EH (cell line): ENCODE data around the gene LLCFC1.

Experiments used
- DNase-seq: peaks from one replicate; pipeline ENCODE4 v3.0.0-alpha.2; 2015; ENCODE audit warnings: low read depth

Gene LLCFC1

GRCh38 chr7:142939226-142939910 lies at the start of gene LLCFC1:
Gene LLCFC1 (plus strand): TSS chr7:142939484. CDS start chr7:142939622, 138 bp downstream.
- no peak for DNase-seq

- DNase-seq, result no peak
These were observed 49.5 kb upstream of the LLCFC1 start for GRCh38 chr7:142889816-142890215.

DNA sequence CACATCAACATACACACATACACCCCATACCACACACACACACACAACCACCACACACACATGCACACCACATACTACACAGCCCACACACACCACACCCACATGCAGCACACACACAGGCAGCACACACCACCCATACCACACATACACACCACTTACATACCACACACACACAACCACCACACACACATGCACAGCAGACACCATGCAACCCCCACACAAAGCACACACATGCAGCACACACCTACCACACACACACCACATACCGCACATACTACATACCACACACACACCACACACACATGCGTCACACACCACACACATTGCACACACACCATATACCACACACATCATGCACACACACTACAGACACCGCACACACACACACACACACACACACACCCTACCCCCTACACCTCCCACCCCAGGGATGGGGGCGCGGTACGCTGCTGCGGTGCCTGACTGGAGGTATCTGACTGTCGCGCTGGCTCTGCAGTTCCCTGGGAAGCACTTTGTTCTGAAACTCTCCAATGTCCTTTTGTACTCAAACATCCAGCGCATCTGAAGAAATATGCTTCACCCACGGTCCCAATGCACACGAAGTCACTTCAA lies 48.3 kb upstream of the LLCFC1 start:
- no peak for DNase-seq

DNA sequence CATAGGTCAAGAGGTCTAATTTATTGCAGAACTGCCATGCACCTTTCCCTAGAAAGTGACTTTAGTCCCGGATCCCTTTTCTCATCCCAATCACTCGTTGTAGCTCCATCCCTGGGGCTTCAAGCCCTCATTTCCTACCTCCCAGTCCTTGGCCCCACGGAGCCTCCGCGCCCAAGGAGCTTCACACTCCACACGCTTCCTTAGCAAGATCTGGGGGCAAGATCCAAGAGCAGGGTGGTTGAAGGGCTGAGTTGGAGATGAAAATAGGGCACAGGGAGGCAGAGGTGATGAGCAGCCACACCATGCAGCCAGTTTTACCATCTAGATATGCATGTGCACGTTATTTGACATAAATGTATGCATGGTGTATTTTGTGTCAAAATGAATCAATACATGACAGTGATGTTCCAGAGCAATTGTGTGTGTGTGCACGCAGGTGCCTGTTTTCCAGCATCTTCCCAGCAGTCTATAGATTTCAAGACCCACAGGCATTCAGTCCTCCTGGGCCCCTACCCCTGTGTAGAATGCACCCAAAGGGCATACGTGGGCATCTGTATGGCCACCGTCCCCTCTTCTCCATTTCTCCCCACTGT lies 47.7 kb upstream of the LLCFC1 start:
- no peak for DNase-seq

- no peak for DNase-seq
These were observed 46.3 kb upstream of the LLCFC1 start for GRCh38 chr7:142892951-142893350.

GRCh38 chr7:142894112-142894984 lies 44.9 kb upstream of the LLCFC1 start:
- no peak for DNase-seq

DNA sequence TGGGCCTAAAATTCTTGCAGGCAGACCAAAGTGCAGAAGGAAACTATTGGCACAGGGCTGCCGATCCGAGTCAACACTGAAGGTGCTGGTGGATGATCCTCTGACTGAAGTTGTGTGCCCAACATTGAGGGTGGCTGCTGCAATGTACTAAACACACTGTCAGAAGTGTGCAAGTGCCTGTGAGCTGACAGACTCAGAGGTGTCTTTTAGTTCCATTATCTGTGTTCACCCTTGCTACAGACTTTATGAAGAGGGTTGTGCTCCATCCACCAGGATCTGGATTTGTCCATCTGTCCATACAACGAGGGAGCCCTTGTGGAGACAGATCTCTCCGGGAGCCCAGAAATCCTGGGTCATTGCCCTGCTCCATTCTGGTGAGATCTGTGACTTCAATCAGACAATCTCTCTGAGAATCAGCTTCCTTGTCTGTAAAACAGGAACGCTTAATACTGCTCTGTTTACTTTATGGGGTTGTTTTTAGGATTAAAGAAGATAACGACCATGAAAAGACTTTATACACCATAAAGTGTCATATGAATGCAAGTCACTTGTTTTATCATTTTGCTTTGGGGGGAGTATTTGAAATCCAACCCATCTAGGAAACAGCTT lies 44.2 kb upstream of the LLCFC1 start:
- DNase-seq, result no peak

DNA sequence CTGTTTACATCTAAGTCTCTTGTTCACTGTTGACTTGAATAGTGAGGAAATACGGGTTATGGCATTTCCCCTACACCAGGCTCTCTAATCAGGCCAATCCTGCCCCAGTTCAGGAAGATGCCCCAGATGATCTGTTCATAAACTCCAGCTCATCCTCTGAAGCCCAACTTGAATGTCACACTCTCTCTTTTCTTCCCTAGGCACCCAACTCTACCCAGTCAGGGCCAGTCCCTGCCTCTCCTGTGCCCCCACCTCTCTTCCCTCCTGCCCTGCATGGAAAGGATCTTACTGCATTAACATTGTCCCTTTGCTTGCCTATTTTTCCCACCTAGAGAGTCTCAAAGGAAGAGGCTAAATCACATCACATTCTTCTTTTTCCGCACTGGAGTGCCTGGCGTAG lies 43.1 kb upstream of the LLCFC1 start:
- DNase-seq, result no peak

GRCh38 chr7:142896741-142897379 lies 42.4 kb upstream of the LLCFC1 start:
- DNase-seq, result no peak

- DNase-seq, result no peak
These were observed 41.6 kb upstream of the LLCFC1 start for GRCh38 chr7:142897691-142898090.

GRCh38 chr7:142898377-142899170 lies 40.7 kb upstream of the LLCFC1 start:
- DNase-seq, result no peak

GRCh38 chr7:142899661-142900060 lies 39.6 kb upstream of the LLCFC1 start:
- no peak for DNase-seq

DNA sequence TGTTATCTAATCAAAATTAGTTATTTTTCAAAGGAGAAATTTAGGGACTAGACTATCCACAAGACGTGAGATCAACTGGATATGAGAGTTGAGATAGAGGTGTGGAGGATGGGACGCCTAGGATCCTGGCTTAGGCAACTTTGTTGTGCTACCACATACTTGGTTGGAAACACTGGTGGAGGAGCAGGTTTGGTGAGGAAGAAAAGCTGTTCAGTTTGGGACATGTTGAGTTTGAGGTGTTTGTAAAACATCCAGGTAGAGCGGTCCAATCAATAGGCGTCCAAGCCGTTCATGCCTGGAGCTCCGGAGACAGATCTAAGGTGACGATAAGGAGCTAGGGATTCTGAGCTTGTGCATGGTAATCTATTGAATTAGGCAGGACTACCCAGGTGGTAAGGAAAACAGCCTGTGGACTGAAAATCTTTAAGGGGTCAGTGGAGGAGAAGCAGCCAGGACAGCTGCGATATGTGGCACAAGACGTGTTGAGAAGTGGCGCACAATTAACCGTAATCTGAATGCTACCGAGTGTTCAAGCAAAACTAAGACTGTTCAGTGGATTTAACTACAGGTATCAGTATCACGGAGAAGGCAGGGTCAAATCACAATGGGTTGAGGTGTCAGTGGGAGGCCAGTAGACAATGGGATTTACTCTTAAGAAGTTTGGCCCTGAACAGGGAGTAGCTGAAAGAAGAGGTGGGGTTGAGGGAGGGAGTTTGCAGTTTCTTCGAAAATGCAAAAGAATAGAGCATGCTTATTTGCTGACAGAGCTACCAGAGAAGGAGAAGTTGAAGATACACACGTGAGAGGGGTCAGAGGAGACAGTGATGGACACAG lies 37.6 kb upstream of the LLCFC1 start:
- DNase-seq, result no peak

DNA sequence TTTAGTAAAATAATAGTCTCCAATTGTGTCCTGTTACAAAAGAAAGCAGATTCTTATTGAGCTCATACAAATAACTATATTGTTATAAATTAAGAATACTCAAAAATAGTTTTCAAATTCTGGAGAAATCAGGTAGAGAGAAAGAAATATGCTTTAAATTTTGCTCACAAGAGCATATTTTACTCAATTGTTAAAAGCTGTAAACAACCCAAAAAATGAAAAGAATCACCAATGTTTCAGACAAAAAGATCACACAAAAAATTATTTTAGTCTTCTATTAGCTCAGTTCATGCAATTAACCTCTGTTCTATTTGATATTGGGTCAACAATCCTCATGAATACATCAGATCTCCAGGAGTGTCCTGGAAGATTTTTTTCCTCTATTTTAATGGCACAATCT lies 35.2 kb upstream of the LLCFC1 start:
- no peak for DNase-seq

- DNase-seq, result no peak
These were observed 33.5 kb upstream of the LLCFC1 start for GRCh38 chr7:142905759-142906158.

DNA sequence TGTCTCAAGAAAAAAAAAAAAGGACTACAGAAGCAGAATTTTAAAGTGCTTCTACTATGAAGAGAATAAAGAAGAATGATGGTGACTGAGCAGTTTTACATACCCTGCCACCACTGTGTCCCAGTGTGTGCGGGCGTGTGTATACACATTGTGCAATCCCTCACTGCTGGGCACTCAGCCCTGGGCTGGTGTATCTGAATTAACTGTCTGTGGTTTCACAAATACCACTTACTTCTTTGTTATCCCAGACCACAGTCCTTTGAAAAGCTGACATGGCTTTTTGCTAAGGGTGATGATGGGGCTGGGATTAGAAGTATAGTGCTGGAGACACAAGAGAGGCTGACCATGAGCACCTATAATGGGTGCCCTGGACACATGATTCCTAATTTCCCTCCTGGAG lies 32.6 kb upstream of the LLCFC1 start:
- DNase-seq, result no peak

DNA sequence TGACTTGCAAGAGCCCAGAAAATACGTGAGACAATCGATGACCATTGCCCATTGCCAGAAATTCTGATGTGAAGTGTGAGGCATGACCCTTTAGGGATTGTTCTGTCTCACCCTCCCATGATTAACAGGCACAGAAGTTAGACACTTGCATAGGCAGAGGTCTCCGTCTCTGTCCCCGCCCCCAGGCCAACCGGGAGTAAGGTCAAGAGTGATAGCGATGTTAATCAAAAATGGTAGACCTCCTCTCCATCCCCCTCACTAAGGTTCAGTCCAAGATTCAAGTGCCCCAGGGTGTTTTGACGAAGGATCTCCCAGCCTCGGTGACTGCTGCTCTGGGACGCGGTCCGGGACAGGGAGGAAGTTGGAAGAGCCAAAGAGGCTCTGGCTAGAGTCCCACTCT lies 31.0 kb upstream of the LLCFC1 start:
- no peak for DNase-seq

DNA sequence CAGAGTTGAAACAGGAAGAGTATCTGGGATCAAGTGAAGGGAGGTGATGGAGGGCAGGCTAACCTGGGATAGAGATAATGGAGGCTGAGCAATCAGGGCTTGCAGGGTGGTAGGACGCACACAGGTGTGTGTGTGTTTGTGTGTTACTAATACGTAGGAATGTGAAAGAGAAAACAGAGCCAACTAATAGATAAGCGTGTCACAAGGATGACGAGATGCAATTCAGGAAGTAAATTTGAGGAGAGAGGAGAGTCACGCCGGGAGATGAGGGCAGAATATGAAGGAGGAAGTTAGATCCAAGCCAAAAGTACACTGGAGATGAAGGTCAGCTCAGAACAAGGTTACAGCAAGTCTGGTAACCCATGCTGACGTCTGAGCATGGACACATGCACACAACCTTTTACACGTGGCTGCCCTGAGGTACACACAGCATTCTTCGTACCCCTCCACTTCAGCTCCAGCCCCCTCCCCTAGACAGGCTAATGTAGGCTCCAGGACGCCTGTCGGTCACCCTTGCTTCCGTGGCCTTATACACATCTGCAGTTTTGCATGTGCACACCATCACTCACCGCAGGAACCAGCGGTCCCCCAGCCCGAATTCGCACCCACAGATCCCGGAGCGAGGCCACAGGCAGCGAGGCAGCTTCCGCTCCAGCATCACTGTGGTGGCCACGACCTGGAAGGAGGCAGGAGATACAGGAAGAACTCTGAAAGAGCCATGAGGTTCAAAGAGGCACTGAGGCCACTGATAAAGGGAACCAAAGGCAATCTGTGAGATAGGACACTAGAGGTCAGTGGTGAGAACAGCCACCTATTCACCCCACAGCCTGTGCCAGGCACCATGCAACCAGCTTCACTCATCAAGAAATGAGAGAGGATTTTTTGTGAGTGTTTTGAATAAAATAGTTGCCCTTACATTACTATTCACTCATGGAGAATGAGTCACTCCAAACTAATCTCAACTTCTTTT lies 30.1 kb upstream of the LLCFC1 start:
- peak; percentile 11 for DNase-seq

DNA sequence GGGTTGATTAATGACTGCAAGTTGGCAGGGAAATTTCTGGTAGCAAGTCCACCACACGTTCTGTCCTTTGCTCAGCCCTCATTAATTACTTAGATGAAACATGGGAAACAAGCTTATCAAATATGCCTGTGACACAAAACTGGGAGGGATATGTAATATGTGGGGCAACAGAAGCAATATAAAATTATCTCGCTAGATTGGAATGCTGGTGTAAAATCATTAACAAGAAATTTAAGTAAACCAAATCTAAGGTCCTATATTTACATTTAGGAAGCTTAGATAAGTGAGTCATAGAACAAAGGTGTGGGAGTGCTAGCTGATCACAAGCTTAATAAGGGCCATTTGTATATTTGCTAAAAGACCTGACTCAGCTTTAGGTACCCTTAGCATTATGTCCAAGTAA lies 29.3 kb upstream of the LLCFC1 start:
- DNase-seq, result no peak
